ENCODE data around the gene BLVRB.
"Not testable (repeated sequence)": the region's sequence is repeated elsewhere in the genome, so short reads cannot be mapped to it uniquely, and the experiment has no call there.

BLVRB gene

DNA sequence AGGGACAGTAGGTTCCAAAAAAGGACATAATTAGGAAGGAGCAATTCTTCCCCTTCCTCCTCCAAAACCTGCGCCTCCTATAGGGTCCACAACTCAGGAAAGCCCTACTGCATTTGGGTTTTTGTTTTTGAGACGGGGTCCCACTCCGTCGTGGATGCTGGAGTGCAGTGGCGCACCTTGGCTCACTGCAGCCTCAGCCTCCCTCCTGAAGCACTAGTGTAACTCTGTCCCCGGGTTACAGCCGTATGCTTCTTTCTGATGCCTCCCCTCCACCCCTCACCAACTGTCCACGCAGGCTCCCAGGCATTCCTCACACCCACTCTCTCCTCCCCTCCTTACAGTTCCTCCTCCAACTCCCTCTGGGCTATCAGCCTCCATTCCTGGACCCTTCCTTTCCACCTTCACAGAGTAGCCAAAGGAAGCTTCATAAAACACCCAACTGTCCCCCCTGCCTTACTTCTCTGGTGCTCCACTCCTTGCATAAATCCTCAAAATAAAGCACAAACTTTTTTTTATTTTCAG, 19.2 kb downstream of the BLVRB start:
- DNase-seq, result no peak

- DNase-seq, result no peak
Measured at GRCh38 chr19:40445780-40446262, 19.7 kb downstream of the BLVRB start.

DNA sequence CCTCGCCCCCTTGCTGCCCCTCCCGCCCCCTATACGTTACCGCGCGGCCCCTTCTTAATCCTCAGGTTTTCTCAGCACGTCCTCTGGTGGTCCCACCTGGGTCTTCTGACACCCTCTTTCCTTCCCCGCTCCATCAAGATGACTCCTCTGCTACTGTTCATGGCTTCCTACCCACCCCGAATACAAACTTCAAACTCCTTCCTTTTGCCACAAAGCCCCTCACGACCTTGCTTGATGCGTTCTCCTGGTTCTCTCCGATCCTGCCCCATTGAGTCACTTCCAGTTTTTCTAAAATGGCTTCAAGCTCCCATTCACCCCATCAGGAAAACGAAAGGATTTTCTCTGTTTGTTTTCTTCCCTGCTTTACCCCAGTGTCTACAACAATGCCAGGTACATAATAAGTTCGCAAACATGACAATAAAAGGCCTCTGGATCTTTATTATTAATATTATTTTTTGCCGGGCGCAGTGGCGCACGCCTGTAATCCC, 20.7 kb downstream of the BLVRB start:
- DNase-seq, result no peak

GRCh38 chr19:40444000-40444824, 21.3 kb downstream of the BLVRB start, which contains the start of gene SERTAD3:
TSS of gene SERTAD3 (minus strand) at chr19:40444335. CDS start at chr19:40442080, 2,255 bp downstream.
- peak; percentile 87 for DNase-seq

DNA sequence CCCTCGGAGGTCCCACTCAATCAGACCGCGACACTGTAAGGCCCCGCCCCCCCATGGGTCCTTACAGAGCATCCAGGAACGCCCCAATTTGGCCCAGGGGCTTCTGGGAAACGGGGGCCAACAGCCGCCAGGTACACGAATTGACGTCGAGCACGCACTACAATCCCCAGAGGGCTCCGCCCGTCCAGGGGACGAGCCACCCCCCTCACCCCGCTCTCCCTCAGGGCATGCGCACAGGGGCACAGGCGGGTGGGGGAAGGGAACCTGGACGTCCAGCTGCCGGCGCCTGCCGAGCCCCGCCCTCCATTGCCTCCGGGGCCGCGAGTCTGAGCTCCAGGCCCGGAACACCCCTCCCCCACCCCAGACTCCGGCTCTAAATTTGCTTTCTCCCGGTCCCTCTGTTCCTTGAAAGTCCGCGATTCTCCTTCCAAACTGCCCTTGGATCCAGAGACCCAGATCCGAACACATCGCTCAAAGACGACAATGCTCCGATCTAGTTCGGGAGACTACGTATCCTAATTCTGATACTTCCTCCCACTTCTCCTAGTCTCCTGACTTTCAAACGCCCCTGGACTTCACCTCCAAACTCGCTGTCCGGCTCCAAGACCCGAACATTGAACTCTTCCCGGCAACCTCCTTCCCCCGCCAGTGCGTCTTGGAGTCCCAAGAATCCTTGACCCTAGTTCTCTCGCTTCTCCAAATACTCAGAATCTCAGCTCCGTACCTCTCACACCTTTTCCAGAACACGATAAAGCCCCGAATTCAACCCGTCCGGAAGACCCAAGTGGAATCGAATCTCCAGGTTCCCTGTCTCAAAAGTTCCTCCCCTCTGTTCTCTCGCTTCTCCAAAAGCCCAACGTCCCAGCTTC, 22.2 kb downstream of the BLVRB start:
- DNase-seq, result peak; percentile 97

DNA sequence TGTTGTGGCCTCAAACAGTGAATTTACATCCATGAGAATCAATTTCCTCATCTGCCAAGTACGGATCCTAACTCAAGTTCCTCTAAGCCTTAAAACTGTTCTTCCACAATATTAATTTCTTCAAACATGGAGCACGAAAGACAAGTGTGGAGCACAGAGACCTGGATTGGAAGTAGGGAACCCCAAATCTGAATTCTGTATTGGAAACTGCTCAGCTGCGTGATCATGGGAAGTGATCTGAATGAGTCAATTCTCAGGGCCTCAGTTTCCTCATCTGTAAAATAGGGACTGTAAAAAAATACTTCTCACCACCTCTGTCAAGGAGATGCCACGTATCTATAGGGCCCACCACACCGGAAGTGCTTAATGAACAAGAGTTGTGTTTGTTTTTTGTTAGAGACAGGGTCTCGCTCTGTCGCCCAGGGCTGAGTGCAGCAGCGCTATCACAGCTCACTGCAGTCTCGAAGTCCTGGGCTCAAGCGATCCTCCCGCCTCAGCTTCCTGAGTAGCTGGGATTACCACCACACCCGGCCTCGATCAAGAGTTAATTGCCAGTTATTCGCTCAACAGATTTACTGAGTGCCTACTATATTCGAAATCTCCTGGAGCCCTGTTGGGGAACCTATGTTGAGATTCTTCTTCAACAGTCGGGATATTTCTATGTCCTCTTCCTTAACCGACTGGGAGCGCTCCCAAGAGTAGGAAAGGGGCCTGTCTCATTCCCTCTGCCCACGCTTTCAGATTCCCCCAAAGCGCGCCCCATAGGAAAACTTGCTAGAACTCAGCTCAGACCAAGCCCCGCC, 23.0 kb downstream of the BLVRB start:
- DNase-seq, result no peak

DNA sequence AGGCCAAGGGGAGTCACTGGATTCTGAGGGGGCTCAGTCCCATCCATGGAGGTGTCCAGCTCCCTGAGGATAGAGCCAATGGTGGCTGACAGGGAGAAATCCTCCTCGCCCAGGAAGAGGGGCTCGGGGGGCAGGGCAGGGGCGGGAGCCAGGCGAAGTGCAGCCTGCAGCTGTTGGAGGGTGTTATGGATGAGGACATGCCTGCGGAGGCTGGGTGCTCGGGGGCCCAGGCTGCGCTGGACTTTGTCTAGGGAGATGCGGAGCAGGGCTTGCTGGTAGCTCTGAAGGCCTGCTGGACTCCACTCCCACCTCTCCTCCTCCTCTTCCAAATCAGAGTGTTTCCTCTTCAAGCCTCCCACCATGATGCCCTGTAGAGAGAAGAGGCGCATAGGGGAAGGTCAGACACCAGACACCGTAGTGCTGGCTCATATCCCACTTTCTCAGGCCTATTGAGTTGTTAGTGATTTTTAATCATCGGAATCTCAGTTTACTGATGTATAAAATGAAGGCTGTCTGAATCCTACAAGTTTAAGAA, 23.8 kb downstream of the BLVRB start:
- DNase-seq, result no peak

DNA sequence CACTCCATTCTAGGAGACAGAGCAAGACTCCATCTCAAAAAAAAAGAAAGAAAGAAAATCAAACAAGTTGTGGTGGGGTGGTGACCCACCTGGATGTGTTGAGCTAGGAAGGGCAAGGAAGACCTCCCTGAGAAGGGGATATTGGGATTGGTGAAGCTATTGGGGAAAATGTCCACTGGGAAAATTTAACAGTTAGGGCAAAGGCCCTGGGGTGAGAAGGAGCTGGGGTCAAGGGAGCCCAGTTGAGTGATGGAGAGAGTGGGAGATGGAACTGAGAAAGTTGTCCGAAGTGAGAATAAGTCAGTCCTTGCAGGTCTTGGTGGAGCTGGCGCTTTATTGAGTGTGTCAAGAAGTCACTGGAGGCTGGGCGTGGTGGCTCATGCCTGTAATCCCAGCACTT, 27.3 kb downstream of the BLVRB start:
- DNase-seq, result no peak

DNA sequence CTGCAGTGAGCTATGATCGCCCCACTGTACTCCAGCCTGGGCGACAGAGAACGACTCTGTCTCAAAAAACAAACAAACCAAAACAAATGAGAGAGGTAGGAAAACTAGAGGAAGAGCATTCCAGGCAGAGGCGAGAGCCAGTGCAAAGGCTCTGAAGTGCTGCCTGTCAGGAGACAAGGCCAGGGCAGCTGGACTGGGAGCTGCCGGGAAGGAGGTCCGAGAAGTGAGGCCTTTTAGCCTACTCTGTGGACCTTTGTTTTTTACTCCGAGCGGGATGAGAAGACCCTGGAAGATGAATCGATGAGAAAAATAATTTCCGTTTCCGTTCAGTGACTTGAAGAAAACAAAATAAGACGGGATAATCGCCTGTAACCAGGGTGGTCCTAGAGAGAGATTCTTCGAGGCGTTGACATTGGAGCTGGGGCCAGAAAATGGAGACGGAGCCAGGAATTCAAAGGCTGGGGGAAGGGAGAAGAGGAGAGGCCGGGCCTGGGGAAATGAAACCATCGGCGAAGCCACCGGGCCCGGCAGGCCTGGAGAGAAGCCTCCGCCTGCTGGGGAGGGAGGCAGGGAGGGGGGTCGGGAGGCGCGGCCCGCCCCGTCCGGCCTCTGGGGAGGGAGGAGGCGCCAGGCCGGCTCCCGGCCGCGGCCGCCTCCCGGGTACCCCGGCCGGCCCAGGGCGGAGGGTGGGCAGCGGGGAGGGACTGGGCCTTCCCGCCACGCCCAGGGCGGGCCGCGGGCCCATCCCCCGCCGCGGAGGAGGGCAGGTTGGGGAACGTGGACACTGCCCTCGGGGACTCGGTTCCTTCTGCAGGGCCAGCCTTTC, 31.9 kb downstream of the BLVRB start:
- DNase-seq, result no peak

GRCh38 chr19:40432760-40433159, 32.8 kb downstream of the BLVRB start:
- DNase-seq, result not testable (repeated sequence)

- no peak for DNase-seq
Measured at GRCh38 chr19:40431698-40432097, 33.8 kb downstream of the BLVRB start.

- not testable (repeated sequence) for DNase-seq
Measured at GRCh38 chr19:40430242-40430641, 35.3 kb downstream of the BLVRB start.

- not testable (repeated sequence) for DNase-seq
Measured at GRCh38 chr19:40428197-40428596, 37.3 kb downstream of the BLVRB start.

GRCh38 chr19:40425450-40426287, 39.9 kb downstream of the BLVRB start, which contains the start of gene SERTAD1:
TSS of gene SERTAD1 (minus strand) at chr19:40425992. CDS start at chr19:40423546, 2,446 bp downstream.
- DNase-seq, result peak; percentile 96

GRCh38 chr19:40424637-40425449, 40.7 kb downstream of the BLVRB start:
- no peak for DNase-seq

- no peak for DNase-seq
Measured at GRCh38 chr19:40423938-40424337, 41.6 kb downstream of the BLVRB start.

DNA sequence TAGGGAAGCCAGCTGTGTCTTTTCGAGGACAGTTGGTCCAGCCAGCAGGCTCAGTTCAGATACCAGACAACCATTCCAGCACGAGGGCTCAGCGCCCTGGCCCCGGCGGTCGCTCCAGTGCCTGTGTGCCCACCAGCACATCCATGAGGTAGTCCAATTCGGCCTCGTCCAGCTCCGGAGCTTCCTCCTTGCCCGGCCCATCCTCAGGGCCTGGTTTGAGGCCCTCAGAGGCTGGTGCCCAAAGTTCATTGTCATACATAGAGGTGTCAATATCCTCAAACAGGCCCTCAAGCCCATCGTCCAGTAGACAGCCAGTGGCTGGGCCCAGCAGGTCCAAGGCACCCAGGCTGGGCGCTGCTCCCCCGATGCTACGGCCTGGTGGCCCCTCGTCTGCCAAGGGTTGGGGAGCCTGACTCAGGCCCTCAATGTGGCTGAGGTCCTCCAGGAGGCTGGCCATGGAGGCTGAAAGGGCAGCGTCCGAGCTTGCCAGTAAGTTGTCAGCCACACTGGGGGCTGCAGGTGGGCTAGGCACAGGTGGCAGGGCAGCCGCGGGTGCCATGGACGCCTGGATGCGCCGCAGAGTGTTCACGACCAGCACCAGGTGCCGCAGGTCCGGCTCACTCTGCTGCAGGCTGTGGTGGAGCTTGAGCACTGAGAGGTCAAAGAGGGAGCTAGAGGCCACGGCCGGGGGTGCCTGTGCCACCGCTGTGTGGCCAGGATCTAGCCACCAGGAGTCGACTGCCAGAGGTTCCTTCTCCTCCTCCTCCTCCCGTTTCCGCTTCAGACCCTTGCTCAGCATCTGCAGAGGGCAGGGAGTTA, 42.6 kb downstream of the BLVRB start:
- DNase-seq, result no peak
